GM04503 (cell line): ENCODE measurements around the gene TMEM42.

ENCODE experiments used
- DNase-seq: peaks from one replicate; pipeline ENCODE4 v3.0.0-alpha.2; 2012; ENCODE audit warnings: low read depth

The TMEM42 gene

DNA sequence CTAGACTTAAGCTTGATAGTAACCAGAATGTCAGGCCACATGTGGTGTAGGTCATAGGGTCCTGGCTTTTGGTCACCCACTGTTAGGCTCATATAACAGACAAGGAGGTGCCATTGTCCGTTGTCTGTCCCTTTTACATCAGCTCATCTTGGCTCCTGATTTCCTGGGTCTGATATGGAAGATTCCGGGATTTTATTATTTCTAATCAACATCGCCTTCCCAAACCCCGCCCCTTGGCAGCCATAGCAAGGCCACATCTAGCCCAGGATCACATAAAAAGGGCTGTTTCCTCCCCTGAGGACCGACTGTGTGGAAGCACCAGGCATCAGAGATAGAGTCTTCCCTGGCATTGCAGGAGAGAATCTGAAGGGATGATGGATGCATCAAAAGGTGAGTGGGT lies 12.6 kb downstream of the TMEM42 start, which contains the start of gene TGM4:
TGM4 (plus strand) TSS at position 301 of the 400 bp plus-strand sequence; CDS start at position 372, 71 bp downstream.
- no peak for DNase-seq

- DNase-seq: no peak
These were observed 13.9 kb downstream of the TMEM42 start for GRCh38 chr3:44875596-44875995.

- DNase-seq: no peak
These were observed 15.6 kb downstream of the TMEM42 start for GRCh38 chr3:44877333-44877732.

DNA sequence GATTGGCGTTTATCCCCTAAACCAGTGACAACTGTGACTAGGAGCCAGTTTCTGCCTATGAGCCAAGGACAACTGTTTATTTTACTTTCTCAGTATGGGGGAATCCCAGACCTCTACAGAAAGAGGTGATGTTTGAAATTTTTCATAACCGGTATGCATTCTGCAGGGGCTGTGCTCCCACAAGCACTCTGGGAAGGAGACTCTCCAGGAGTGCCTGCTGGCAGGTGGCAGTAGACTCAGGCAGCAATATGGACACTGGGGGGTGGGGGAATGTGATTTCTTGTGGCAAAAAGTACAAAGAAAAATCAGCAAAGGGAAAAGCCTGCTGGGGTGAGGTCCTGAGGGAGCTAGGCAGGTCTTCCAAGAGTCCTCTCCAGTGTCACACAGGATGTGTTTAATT lies 18.6 kb downstream of the TMEM42 start:
- DNase-seq: no peak

- no peak for DNase-seq
These were observed 21.7 kb downstream of the TMEM42 start for GRCh38 chr3:44883213-44883955.

DNA sequence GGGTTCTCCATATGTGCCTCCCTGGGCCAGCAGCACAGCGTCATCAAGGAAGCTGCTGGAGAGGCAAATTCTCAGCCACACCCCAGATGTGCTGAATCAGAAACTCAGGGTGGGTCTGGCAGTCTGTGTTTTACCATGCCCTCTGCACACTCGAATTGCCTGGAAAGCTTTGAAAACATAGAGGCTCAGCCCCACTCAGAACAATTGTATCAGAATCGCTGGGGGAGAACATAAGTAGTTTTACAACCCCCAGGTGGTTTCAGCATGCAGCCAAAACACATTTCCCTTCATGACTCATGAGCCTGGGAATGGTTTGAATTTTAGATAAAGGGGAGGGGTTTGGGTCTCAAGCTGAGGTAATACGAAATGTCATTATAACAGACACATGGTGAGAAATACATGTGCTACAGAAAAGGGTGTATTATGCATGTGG lies 22.3 kb downstream of the TMEM42 start:
- peak; percentile 91 for DNase-seq

DNA sequence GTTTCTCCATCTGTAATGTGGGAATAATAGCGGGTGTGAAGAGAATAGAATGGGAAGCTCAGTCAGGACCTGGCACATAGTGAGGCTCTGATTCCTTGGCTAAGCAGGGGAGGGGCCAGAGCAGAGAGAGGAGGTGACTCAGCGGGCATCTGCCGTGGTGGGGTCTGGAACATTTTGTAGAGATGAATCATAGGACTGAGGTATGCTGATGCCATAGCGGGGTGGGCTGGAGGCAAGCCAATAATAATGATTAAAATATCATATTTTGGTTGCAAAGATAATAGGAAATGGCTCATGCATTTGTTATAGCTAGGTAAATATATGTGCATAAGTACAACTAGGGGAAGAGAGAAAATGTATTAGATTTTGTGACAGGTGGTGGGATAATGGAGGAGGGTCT lies 23.9 kb downstream of the TMEM42 start:
- peak; percentile 48 for DNase-seq

DNA sequence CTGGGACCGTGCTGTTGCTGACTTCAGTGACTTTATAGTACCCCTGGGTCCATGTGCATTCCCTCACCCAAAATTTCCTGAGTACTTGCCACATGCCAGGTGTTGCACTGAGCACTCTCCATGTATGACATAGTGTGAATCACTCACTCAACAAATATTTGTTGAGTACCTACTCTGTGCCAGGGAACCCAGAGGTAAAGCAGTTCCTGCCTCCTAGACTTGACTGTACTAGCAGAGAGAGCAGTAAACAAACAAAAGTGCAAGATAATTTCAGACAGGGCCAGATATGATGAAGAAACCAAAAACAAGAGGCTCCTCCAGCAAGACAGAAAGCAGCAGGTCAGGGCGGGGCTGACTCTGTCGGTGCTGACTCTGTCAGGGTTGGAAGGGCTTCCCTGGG lies 24.8 kb downstream of the TMEM42 start:
- no peak for DNase-seq

DNA sequence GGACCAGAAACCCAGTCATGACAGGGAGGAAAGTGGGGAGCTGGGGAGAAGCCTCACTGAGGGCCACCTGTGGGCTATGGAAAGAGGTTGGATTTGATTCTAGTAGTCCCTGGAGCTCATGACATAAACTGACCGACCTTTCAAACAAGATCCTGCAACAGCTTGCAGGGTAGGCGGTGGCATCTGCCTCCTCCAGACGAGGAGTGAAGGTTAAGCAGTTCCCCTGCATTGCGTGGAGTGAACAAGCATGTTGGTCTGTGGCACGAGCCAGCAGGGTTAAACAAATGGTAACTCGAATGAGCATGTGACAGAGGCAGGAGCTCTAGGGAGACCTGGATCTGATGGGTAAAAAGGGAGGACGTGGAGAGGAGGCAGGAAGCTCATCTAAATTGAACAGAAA lies 25.4 kb downstream of the TMEM42 start:
- DNase-seq: no peak

DNA sequence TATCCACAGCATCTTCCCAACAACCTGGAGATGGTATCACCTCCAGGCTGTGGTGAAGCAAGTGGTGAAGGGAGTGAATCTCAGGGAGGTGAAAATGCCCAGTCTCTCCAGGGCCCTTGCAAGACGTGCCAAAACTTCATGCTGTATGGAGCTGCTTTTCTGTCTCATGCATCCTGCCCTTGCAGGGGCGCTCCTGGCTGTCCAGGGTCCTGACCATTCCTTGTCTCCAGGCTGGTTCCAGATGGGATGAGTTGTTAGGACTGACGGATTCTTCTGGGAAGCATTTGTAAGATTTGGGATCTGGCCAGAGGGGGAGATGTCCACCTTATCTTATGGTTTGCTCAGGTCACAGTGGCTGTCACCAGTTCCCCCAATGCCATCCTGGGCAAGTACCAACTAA lies 28.5 kb downstream of the TMEM42 start:
- DNase-seq: no peak

GRCh38 chr3:44890852-44891251 lies 29.1 kb downstream of the TMEM42 start:
- DNase-seq: no peak

DNA sequence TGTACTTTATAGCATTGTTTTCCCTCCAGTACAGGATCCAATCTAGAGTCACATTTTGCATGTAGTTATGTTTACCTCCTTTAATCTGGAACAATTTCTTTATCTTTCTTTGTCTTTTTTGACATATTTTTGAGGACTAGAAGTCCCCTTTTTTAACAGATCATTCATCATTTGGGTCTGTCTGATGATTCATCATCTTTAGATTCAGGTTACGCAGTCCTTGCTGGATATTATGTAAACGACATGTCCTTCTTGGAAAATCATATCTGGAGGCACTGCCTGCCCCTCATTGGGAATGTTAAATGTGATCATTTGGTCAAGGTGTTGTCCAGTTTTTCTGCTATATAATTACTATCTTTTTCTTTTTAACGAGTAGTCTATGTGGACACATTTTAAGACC lies 31.0 kb downstream of the TMEM42 start:
- no peak for DNase-seq

- no peak for DNase-seq
These were observed 31.4 kb downstream of the TMEM42 start for GRCh38 chr3:44893097-44893496.

DNA sequence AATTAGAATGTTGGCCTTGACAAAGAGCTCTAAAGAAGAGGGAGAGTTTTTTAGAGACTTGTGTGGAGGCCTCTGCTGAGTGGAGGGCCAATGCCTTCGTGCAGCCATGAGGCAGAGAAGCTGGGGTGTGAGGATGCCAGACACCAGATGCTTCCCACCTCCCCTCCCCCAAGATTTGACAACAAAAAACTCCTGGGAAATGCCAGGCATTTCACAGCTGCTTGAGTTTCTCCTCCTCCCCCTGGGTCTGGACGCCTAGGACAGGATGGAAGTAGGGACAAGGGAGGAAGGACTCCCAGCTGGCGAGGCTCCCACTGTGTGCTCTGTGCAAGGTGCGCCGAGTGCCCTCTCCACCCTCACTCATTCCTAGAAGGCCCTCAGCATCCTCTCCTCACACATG lies 32.8 kb downstream of the TMEM42 start:
- no peak for DNase-seq

- DNase-seq: no peak
These were observed 34.7 kb downstream of the TMEM42 start for GRCh38 chr3:44896440-44896839.

DNA sequence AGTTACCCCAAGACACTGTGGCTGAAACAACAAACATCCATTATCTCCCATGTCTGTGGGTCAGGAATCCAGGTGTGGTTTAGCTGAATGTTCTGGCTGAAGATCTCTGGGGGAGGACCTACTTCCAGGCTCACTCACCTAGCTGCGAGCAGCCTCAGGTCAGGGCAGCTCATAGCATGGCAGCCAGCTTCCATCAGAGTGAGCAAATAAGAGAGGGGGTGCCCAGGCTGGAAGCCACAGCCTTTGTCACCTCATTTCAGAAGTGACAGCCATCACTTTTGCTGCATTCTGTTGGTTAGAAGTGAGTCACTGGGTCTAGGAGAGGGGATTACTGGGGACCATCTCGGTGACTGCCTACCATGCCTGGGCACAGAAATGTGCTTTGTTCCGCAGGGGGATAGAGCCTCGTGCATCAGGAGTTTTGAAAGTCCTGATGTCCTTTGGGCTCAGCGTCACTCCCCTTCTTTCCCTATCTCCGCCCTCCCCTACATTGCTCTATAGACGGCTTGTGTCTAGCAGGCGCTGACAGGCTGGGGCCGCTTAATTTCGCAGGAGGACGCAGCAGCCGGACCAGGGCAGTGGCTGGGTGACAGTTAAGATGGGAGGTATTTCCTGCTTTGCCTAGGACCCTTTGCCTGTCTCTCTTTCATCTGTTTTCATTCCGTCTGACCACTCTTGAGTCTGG lies 38.1 kb downstream of the TMEM42 start:
- DNase-seq: no peak

GRCh38 chr3:44902628-44903027 lies 40.9 kb downstream of the TMEM42 start:
- no peak for DNase-seq

DNA sequence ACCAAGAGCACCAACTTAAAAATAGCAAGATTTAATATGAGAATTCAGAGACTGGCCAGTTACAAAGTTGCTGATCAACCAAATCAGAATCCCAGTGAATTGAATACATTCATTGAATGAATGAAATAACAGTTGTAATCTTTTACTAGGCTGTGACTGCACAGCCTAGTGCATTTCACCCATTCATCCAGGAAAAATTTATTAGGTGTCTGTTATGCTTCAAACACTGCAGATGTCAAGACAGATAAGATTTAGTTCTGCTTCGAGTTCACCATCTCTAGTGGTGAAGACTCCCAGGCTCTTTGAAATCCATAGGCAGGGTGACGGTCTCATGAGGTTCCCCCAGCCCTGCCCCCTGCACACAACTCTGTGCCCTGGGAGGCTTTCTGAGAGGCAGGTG lies 41.6 kb downstream of the TMEM42 start:
- no peak for DNase-seq

- no peak for DNase-seq
These were observed 42.0 kb downstream of the TMEM42 start for GRCh38 chr3:44903751-44904150.

DNA sequence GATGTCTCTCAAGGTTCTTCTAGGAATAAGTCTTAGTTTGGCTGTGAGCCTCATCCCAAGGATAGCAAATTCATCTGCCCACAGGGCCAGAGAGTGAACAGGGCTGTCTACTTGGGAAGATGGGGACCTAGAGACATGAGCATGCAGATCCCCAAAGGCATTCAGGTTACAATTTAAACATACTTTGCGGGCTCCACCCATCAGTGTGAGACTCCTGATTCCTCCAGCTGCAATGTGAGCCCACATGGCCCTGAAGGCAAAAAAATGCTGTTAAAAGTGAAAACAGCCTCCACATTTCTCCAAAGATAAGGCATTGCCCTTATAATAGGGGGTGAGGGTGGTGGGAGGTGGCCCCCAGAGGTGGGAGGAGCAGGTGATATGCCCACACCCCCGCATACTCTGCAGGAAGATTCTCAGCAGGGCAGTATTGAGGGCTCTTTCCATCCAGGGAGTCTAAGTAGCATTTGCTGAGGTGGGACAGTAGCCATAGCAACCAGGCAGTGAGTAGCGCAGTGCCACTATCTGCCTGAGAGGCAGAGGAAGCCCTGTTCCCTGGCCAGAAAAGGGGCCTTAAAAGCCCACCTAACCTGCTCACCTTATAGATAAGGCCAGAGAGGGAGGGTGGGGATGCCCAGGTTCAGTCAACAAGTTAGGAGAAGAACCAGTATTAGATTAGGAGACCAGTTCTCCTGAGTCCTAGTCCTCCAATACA lies 43.9 kb downstream of the TMEM42 start:
- no peak for DNase-seq

- no peak for DNase-seq
These were observed 45.3 kb downstream of the TMEM42 start for GRCh38 chr3:44906997-44907396.

DNA sequence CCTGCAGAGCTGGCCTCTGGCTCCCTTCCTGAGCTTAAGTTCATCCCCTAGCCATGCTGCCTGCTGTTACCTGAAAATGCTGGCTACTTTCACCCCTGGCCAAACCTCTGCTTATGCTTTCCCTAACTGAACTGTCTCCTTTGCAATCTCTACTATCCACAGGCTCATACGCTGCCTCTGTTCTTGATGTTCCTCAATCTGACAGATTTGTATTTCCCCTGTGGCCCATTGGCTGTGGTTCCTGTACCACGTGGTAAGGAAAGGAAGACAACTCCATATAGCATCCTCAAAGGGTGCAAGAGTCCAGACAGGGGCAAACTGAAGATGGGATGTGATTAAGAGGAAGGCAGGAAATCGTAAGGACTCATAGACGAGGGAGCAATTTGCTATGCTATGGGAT lies 45.9 kb downstream of the TMEM42 start:
- DNase-seq: no peak

DNA sequence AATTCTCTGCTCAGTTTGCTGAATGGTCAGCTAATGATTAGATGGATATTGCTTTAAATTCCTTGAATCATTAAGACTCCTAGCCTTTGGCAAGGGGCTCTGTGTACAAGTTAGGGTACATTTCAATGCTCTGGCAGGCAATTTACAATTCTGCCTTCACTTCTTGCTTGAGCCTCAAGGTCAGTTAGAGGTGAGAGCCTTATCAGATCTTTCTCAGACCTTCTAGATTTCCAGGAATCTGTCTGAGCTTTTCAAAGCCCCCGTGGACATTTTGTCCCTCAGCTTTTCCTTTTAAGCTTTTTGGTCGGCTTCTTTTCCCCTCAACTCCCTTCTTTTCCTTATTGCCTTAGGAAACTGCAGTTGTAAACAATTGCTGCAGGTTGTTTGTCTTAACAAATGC lies 47.4 kb downstream of the TMEM42 start:
- no peak for DNase-seq
